Astrocyte (in vitro differentiated cells and primary cell): ENCODE data around the gene CALHM2. TPM values are rescaled to one million over a fixed set of nuclear protein-coding genes. Genes with fewer than 3 reads are reported as not detected.

Experiments
- DNase-seq: peaks from one replicate; pipeline ENCODE4 v3.0.0-alpha.2; 2010; ENCODE audit warnings: low read depth
- FAIRE-seq: peaks from 2 replicates; lab custom pipeline; 2011; peaks lifted over from hg19 to GRCh38; lab: Jason Lieb, UNC
- H2AFZ ChIP-seq: 2 replicates; pipeline ENCODE4 v1.6.0; 2012; ENCODE audit warnings: low read depth, low read length, inconsistent platforms
- H3K27ac ChIP-seq: 2 replicates; pipeline ENCODE4 v1.5.1; 2011; ENCODE audit warnings: low read depth, low read length, inconsistent platforms
- H3K27me3 ChIP-seq: 2 replicates; pipeline ENCODE4 v1.6.0; 2011; ENCODE audit warnings: low read length, inconsistent platforms; ENCODE audit not compliant: insufficient read depth
- H3K36me3 ChIP-seq: 2 replicates; pipeline ENCODE4 v1.5.1; 2011; ENCODE audit warnings: low read length, inconsistent platforms; ENCODE audit not compliant: insufficient read depth
- H3K4me1 ChIP-seq: 2 replicates; pipeline ENCODE4 v1.5.1; 2011; ENCODE audit warnings: low read length, inconsistent platforms; ENCODE audit not compliant: insufficient read depth
- H3K4me2 ChIP-seq: 2 replicates; pipeline ENCODE4 v1.6.0; 2012; ENCODE audit warnings: low read length, inconsistent platforms
- H3K4me3 ChIP-seq: 2 replicates; pipeline ENCODE4 v1.5.1; 2011; ENCODE audit warnings: low read depth, mild to moderate bottlenecking, low read length, inconsistent platforms; ENCODE audit not compliant: insufficient read depth
- H3K79me2 ChIP-seq: 2 replicates; pipeline ENCODE4 v1.6.0; 2012; ENCODE audit warnings: mild to moderate bottlenecking, low read length, inconsistent platforms; ENCODE audit not compliant: insufficient read depth
- H3K9ac ChIP-seq: 2 replicates; pipeline ENCODE4 v1.6.0; 2012; ENCODE audit warnings: mild to moderate bottlenecking, low read length, inconsistent platforms
- H3K9me3 ChIP-seq: 2 replicates; pipeline ENCODE4 v1.5.1; 2012; ENCODE audit warnings: low read depth, mild to moderate bottlenecking, low read length, inconsistent platforms; ENCODE audit not compliant: insufficient read depth
- H4K20me1 ChIP-seq: 2 replicates; pipeline ENCODE4 v1.6.0; 2012; ENCODE audit warnings: low read length, inconsistent platforms; ENCODE audit not compliant: insufficient read depth
- H3K27ac Mint-ChIP-seq: one replicate; pipeline ENCODE4 v1.8.0; 2021; ENCODE audit warnings: mild to moderate bottlenecking, mixed read lengths; ENCODE audit not compliant: unreplicated experiment
- H3K27me3 Mint-ChIP-seq: one replicate; pipeline ENCODE4 v1.8.0; 2021; ENCODE audit warnings: low read depth, mixed read lengths; ENCODE audit not compliant: unreplicated experiment
- H3K36me3 Mint-ChIP-seq: one replicate; pipeline ENCODE4 v1.8.0; 2021; ENCODE audit warnings: low read depth, mixed read lengths; ENCODE audit not compliant: unreplicated experiment
- H3K4me1 Mint-ChIP-seq: one replicate; pipeline ENCODE4 v1.8.0; 2021; ENCODE audit warnings: low read depth, mixed read lengths; ENCODE audit not compliant: unreplicated experiment
- H3K4me3 Mint-ChIP-seq: one replicate; pipeline ENCODE4 v1.8.0; 2021; ENCODE audit warnings: mild to moderate bottlenecking, moderate library complexity, mixed read lengths; ENCODE audit not compliant: unreplicated experiment
- H3K9me3 Mint-ChIP-seq: one replicate; pipeline ENCODE4 v1.8.0; 2021; ENCODE audit warnings: mild to moderate bottlenecking, mixed read lengths; ENCODE audit not compliant: unreplicated experiment
- EZH2 ChIP-seq: IDR thresholded peaks from 2 replicates; pipeline ENCODE4 v1.6.1; 2012; ENCODE audit warnings: mild to moderate bottlenecking, low read length, inconsistent platforms; ENCODE audit not compliant: insufficient read depth
- total RNA-seq: library from RNA; stranded (reverse); gene quantifications from 2 replicates; pipeline ENCODE4 v1.2.1, GENCODE V29; 2021
- TF ChIP-seq, protein P1 (sequence below): IDR thresholded peaks from 2 replicates; pipeline ENCODE4 v1.5.1; 2011; ENCODE audit warnings: low read depth, mild to moderate bottlenecking, inconsistent platforms, low read length, moderate library complexity; ENCODE audit not compliant: insufficient read depth

The CALHM2 gene
- total RNA-seq, 1 donor from 2014 or later, result 1.2 TPM

DNA sequence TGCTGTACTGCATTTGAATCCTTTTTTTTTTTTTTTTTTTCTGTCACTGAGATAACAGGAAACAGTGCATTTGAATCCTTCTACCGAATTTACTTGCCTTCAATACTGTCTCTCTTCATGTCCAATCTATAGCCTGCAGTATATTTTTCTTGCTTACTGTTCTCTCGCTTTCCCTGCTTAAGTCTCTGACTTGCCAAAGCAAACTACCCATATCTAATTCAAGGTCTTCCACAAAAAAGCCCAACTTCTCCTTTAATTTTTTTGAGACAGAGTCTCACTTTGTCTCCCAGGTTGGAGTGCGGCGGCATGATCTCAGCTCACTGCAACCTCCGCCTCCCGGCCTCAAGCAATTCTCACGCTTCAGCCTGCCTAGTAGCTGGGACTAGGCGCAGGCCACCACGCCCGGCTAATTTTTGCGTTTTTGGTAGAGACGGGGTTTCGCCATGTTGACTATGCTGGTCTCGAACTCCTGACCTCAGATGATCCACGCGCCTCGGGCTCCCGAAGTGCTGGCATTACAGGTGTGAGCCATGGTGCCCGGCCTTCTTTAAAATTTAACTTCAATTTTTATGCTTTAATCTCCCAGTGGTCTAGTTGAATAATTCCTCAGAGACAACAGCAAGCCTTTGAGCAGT is 54.9 kb downstream of the CALHM2 start:
- Histone ChIP-seq H4K20me1 (peaks cover 34% of the 10 kb centered on the region), H3K27me3 (no peaks in the 10 kb centered on the region), H3K4me2 (peak overlapping the region; percentile 96), H3K9ac (peak overlapping the region; percentile 97), H3K27ac (peak overlapping the region; percentile 69), H2AFZ (no peak overlapping the region), H3K4me3 (peak overlapping the region; percentile 100), H3K79me2 (peaks cover 85% of the 10 kb centered on the region), H3K9me3 (no peaks in the 10 kb centered on the region), H3K4me1 (peaks cover 26% of the 10 kb centered on the region), H3K36me3 (peaks cover 35% of the 10 kb centered on the region)
- no peaks in the 10 kb centered on the region for H3K27me3 Mint-ChIP-seq
- DNase-seq, result no peak
- peaks cover 19% of the 10 kb centered on the region for H3K36me3 Mint-ChIP-seq
- no peak for TF ChIP-seq EZH2
- H3K4me3 Mint-ChIP-seq, result peak overlapping the region; percentile 99
- peaks cover 29% of the 10 kb centered on the region for H3K4me1 Mint-ChIP-seq
- H3K9me3 Mint-ChIP-seq, result peaks cover 2% of the 10 kb centered on the region
- peak overlapping the region; percentile 95 for H3K27ac Mint-ChIP-seq
- FAIRE-seq, result no peak

- no peak for DNase-seq
- H3K36me3 ChIP-seq, result peaks cover 35% of the 10 kb centered on the region
Measured at GRCh38 chr10:103396789-103397087, 55.4 kb downstream of the CALHM2 start.

More at GRCh38 chr10:103396789-103397087, 55.4 kb downstream of the CALHM2 start:
- peaks cover 34% of the 10 kb centered on the region for H4K20me1 ChIP-seq
- peaks cover 2% of the 10 kb centered on the region for H3K9me3 Mint-ChIP-seq
- TF ChIP-seq, protein P1, sequence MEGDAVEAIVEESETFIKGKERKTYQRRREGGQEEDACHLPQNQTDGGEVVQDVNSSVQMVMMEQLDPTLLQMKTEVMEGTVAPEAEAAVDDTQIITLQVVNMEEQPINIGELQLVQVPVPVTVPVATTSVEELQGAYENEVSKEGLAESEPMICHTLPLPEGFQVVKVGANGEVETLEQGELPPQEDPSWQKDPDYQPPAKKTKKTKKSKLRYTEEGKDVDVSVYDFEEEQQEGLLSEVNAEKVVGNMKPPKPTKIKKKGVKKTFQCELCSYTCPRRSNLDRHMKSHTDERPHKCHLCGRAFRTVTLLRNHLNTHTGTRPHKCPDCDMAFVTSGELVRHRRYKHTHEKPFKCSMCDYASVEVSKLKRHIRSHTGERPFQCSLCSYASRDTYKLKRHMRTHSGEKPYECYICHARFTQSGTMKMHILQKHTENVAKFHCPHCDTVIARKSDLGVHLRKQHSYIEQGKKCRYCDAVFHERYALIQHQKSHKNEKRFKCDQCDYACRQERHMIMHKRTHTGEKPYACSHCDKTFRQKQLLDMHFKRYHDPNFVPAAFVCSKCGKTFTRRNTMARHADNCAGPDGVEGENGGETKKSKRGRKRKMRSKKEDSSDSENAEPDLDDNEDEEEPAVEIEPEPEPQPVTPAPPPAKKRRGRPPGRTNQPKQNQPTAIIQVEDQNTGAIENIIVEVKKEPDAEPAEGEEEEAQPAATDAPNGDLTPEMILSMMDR, result no peak
- TF ChIP-seq EZH2, result no peak
- peaks cover 26% of the 10 kb centered on the region for H3K4me1 ChIP-seq
- peak overlapping the region; percentile 95 for H3K27ac Mint-ChIP-seq
- no peaks in the 10 kb centered on the region for H3K9me3 ChIP-seq
- H3K4me2 ChIP-seq, result peak overlapping the region; percentile 96
- peak overlapping the region; percentile 69 for H3K27ac ChIP-seq
- peak overlapping the region; percentile 99 for H3K4me3 Mint-ChIP-seq
- no peaks in the 10 kb centered on the region for H3K27me3 Mint-ChIP-seq
- H3K79me2 ChIP-seq, result peaks cover 88% of the 10 kb centered on the region
- H3K27me3 ChIP-seq, result no peaks in the 10 kb centered on the region
- H3K36me3 Mint-ChIP-seq, result peaks cover 19% of the 10 kb centered on the region
- no peak for FAIRE-seq
- peak overlapping the region; percentile 97 for H3K9ac ChIP-seq
- peak overlapping the region; percentile 96 for H2AFZ ChIP-seq
- peak overlapping the region; percentile 100 for H3K4me3 ChIP-seq
- H3K4me1 Mint-ChIP-seq, result peaks cover 29% of the 10 kb centered on the region

Other genes with a start within 250 kb of the CALHM2 start
- not detected in 2 replicates for gene RPEL1, start 206.5 kb downstream of the CALHM2 start, total RNA-seq
- 26.9 and 39.6 TPM in 2 replicates for gene INA, start 175.2 kb downstream of the CALHM2 start, total RNA-seq
- gene PCGF6, start 101.2 kb downstream of the CALHM2 start, total RNA-seq, result 9.0 and 10.3 TPM in 2 replicates
- 3.3 and 3.9 TPM in 2 replicates for gene TAF5, start 84.4 kb downstream of the CALHM2 start, total RNA-seq
- 405 and 463 TPM in 2 replicates for gene ATP5MK, start 55.9 kb downstream of the CALHM2 start, total RNA-seq
- 62.3 and 72.8 TPM in 2 replicates for gene PDCD11, start 55.7 kb downstream of the CALHM2 start, total RNA-seq
- gene CALHM1, start 6.5 kb upstream of the CALHM2 start, total RNA-seq, result not detected in 2 replicates
- not detected in 2 replicates for gene CALHM3, start 26.9 kb upstream of the CALHM2 start, total RNA-seq
- 1.4 and 1.5 TPM in 2 replicates for gene NEURL1, start 41.3 kb upstream of the CALHM2 start, total RNA-seq